Activated CD4-positive, alpha-beta T cell treated with anti-CD3 and anti-CD28 coated beads, Interleukin-2, Interleukin-6, amounts not matched to agents 100 ng/mL and 50 ng/mL, durations not matched to agents 16 hours and 8 hours (primary cell): ENCODE results near the gene FAM222A.

Experiments
- DNase-seq: peaks from one replicate; pipeline ENCODE4 v3.0.0-alpha.2; 2020

The FAM222A gene

GRCh38 chr12:109739747-109740693, 26.4 kb downstream of the FAM222A start:
- no peak for DNase-seq

- no peak for DNase-seq
These were observed 27.1 kb downstream of the FAM222A start for GRCh38 chr12:109740694-109741245.

- DNase-seq = no peak
These were observed 27.8 kb downstream of the FAM222A start for GRCh38 chr12:109741286-109741969.

GRCh38 chr12:109741970-109742703, 28.5 kb downstream of the FAM222A start:
- DNase-seq = no peak

GRCh38 chr12:109743076-109743910, 29.7 kb downstream of the FAM222A start:
- DNase-seq = no peak

- no peak for DNase-seq
These were observed 30.4 kb downstream of the FAM222A start for GRCh38 chr12:109744026-109744425.

- DNase-seq = no peak
These were observed 31.6 kb downstream of the FAM222A start for GRCh38 chr12:109744986-109745942.

- no peak for DNase-seq
These were observed 38.8 kb downstream of the FAM222A start for GRCh38 chr12:109752117-109753053.

- no peak for DNase-seq
These were observed 39.4 kb downstream of the FAM222A start for GRCh38 chr12:109753054-109753401.

GRCh38 chr12:109753959-109754358, 40.3 kb downstream of the FAM222A start:
- DNase-seq = no peak

- DNase-seq = no peak
These were observed 42.8 kb downstream of the FAM222A start for GRCh38 chr12:109756457-109756856.

GRCh38 chr12:109757671-109758265, 44.1 kb downstream of the FAM222A start:
- DNase-seq = no peak

GRCh38 chr12:109758426-109759420, 45.1 kb downstream of the FAM222A start:
- DNase-seq = no peak

GRCh38 chr12:109759595-109759994, 46.0 kb downstream of the FAM222A start:
- DNase-seq = no peak

- DNase-seq = no peak
These were observed 46.7 kb downstream of the FAM222A start for GRCh38 chr12:109760031-109760929.

- DNase-seq = no peak
These were observed 47.6 kb downstream of the FAM222A start for GRCh38 chr12:109760930-109761921.
